ENCODE results near the gene COL13A1.

DNA sequence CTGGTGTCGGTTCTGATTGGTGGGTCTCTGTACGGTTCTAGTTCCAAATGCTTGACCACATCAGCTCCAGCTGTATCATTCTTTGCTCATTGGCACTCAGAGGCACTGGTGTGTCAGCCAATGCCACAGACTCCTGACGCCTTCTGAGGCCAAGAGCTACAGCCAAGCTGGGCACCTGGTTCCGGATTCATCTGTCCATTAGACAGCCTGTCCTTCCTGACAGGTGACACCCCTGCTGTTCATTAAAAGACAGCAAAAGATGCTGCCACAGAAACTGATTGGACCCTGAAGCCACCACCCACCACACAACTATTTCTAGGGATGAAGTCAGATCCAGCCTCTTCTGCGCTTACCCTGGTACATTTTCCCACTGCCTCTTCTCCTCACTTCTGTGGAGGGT lies 35.6 kb downstream of the COL13A1 start:
- TF ChIP-seq, protein P1, sequence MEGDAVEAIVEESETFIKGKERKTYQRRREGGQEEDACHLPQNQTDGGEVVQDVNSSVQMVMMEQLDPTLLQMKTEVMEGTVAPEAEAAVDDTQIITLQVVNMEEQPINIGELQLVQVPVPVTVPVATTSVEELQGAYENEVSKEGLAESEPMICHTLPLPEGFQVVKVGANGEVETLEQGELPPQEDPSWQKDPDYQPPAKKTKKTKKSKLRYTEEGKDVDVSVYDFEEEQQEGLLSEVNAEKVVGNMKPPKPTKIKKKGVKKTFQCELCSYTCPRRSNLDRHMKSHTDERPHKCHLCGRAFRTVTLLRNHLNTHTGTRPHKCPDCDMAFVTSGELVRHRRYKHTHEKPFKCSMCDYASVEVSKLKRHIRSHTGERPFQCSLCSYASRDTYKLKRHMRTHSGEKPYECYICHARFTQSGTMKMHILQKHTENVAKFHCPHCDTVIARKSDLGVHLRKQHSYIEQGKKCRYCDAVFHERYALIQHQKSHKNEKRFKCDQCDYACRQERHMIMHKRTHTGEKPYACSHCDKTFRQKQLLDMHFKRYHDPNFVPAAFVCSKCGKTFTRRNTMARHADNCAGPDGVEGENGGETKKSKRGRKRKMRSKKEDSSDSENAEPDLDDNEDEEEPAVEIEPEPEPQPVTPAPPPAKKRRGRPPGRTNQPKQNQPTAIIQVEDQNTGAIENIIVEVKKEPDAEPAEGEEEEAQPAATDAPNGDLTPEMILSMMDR (IDR thresholded peaks at IDR 0.05), result no peak
- no peak for TF ChIP-seq POLR2A (IDR thresholded peaks at IDR 0.05)
- TF ChIP-seq EP300 (IDR thresholded peaks at IDR 0.05), result no peak
- TF ChIP-seq POLR2AphosphoS5 (IDR thresholded peaks at IDR 0.05), result no peak

Measured in upper lobe of left lung (tissue), 4 donors.